Suprapubic skin (tissue), 4 donors: ENCODE data around the gene PDS5B.

Source experiments
- CTCF ChIP-seq, 2 donors: fragments of 200-600 bp in 1 of 2; fragments of 450-650 bp in 1 of 2; sonication (generic) in 1 of 2; IDR thresholded peaks; one replicate each; pipeline ENCODE4 v1.5.1; 2016 to 2019; ENCODE audit warnings: antibody characterized with exemption in 2 of 2, mild to moderate bottlenecking in 1 of 2, moderate library complexity in 1 of 2
- EP300 ChIP-seq: sonication (generic); formaldehyde crosslinking; IDR thresholded peaks from one replicate; pipeline ENCODE4 v1.6.1; 2017; ENCODE audit warnings: antibody characterized with exemption
- POLR2A ChIP-seq, 2 donors: fragments of 450-650 bp; IDR thresholded peaks; one replicate each; pipeline ENCODE4 v1.6.1; 2017; ENCODE audit warnings: antibody characterized with exemption in 2 of 2, mild to moderate bottlenecking in 2 of 2, moderate library complexity in 2 of 2
- POLR2AphosphoS5 ChIP-seq, 3 donors: sonication (generic); formaldehyde crosslinking; IDR thresholded peaks; one replicate each; pipeline ENCODE4 v1.6.1; 2017; ENCODE audit warnings: antibody characterized with exemption in 3 of 3

- TF ChIP-seq CTCF (IDR thresholded peaks at IDR 0.05): no peak
- no peak for TF ChIP-seq EP300
- no peak for TF ChIP-seq POLR2A (IDR thresholded peaks at IDR 0.05)
- TF ChIP-seq POLR2AphosphoS5 (IDR thresholded peaks at IDR 0.05): no peak
Measured at GRCh38 chr13:32666990-32667571, 80.8 kb downstream of the PDS5B start.
